ENCODE measurements around the gene ATP5F1A.

Gene ATP5F1A

DNA sequence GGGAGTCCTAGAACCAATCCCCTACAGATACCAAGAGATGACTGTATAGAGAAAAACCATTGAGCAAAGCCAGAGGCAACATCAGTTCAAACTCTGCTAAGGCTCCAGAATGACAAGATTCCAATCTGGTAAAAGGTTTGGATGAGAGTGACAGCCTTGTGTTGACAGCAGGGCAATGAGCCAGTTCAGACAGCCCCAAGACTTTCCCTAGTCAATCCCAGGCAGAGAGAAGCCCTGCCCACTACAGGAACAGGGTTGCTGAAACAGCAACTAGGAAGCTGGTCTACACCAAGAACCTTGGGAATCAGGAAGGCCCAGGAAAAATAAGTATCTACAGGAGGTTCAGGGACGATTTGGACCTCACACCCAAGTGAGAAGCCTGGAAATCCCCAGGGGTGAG is 29.3 kb downstream of the ATP5F1A start:
- no peak overlapping the region for H3K4me3 ChIP-seq (replicated peaks in 1 of 2; ENCODE audit: low read depth in 2 of 2, low read length in 2 of 2)
- DNase-seq (ENCODE audit: low read depth in 2 of 2) = no peak
- TF ChIP-seq, protein P1, sequence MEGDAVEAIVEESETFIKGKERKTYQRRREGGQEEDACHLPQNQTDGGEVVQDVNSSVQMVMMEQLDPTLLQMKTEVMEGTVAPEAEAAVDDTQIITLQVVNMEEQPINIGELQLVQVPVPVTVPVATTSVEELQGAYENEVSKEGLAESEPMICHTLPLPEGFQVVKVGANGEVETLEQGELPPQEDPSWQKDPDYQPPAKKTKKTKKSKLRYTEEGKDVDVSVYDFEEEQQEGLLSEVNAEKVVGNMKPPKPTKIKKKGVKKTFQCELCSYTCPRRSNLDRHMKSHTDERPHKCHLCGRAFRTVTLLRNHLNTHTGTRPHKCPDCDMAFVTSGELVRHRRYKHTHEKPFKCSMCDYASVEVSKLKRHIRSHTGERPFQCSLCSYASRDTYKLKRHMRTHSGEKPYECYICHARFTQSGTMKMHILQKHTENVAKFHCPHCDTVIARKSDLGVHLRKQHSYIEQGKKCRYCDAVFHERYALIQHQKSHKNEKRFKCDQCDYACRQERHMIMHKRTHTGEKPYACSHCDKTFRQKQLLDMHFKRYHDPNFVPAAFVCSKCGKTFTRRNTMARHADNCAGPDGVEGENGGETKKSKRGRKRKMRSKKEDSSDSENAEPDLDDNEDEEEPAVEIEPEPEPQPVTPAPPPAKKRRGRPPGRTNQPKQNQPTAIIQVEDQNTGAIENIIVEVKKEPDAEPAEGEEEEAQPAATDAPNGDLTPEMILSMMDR (IDR thresholded peaks at IDR 0.05; ENCODE audit: low read depth, low read length) = no peak

DNA sequence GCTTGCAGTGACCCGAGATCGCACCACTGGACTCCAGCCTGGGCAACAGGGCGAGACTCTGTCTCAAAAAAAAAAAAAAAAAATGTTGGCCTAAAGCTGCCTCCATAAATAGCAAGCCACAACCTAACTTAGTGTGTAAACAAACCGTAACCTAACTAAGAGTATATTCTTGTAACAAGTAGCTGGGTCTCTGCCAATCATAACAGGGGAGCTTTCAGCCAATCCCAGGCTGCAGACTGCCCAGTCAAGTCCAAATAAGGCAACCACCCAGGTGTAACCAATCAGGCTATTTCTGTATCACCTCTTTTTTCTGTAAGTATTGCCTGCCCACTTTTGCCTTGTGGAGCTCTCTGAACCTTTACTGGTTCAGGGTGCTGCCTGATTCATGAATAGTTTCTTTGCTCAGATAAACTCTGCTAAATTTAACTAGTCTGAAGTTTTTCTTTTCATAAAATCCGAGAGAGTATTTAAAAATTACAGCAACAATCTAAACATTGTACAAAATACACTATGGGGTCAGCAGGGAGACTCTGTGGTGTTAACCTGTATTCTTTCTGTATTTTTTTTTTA is 30.6 kb downstream of the ATP5F1A start:
- no peak overlapping the region for H3K4me3 ChIP-seq (replicated peaks in 1 of 2; ENCODE audit: low read depth in 2 of 2, low read length in 2 of 2)
- TF ChIP-seq, protein P1 (IDR thresholded peaks at IDR 0.05; ENCODE audit: low read depth, low read length) = no peak
- DNase-seq (ENCODE audit: low read depth in 2 of 2) = peak; percentile 22 to 69

DNA sequence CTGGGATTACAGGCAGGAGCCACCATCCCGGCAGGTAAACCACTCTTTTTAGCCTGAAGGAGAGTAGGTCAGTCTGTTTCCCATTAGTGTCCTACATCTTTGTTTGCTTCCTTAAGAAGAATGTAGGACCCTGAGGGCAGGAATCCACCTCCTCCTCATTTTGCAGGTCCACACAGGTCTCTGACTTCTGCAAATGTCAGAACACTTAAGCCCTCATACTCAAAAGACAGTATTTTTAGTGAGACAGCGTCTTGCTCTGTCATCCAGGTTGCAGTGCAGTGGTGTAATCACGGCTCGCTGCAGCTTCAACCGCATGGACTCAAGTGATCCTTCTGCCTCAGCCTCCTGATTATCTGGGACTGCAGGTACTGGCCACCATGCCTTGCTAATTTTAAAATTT is 35.3 kb downstream of the ATP5F1A start:
- no peak overlapping the region for H3K4me3 ChIP-seq (replicated peaks in 1 of 2; ENCODE audit: low read depth in 2 of 2, low read length in 2 of 2)
- TF ChIP-seq, protein P1 (IDR thresholded peaks at IDR 0.05; ENCODE audit: low read depth, low read length) = no peak
- DNase-seq (ENCODE audit: low read depth in 2 of 2) = no peak

DNA sequence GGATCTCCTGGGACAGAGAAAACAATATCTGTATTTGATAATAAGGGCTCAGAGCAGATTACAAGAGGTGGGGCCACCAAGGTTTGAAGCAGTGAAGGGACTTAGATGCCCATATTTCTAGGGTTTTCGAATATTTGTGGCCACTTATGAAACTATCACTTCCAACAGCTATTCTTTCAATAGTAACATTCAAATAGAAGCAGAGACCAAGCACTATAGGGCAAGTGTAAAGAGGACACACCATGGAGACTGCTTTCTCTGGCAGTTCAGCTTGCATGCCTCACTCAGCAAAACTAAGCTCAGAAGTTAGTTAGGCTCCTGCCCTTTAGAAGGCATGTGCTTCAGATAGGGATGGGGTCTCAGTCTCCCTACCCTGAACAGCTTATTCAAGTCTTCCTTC is 36.3 kb downstream of the ATP5F1A start:
- TF ChIP-seq, protein P1 (IDR thresholded peaks at IDR 0.05; ENCODE audit: low read depth, low read length) = no peak
- H3K4me3 ChIP-seq (replicated peaks in 1 of 2; ENCODE audit: low read depth in 2 of 2, low read length in 2 of 2) = no peak overlapping the region
- no peak for DNase-seq (ENCODE audit: low read depth in 2 of 2)

DNA sequence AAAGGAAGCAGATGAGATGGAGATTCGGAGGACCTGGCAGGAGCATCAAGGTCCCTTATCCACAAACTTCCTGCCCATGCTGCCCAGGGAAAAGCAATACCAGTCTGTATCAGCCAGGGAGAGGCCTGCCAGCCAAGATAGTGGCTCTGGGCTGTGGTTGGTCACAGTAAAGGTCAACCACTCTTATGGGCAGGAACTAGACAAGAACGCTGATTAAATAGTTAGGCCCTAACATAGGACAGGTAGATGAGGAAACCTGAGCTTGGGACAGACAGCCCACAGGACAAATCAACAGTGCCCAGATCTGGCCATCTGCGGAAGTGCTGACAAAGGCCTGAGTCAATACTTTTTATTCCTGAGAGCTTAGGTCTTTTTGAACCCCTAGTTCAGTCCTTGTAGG is 36.7 kb downstream of the ATP5F1A start:
- TF ChIP-seq, protein P1 (IDR thresholded peaks at IDR 0.05; ENCODE audit: low read depth, low read length) = no peak
- H3K4me3 ChIP-seq (replicated peaks in 1 of 2; ENCODE audit: low read depth in 2 of 2, low read length in 2 of 2) = no peak overlapping the region
- DNase-seq (ENCODE audit: low read depth in 2 of 2) = no peak

DNA sequence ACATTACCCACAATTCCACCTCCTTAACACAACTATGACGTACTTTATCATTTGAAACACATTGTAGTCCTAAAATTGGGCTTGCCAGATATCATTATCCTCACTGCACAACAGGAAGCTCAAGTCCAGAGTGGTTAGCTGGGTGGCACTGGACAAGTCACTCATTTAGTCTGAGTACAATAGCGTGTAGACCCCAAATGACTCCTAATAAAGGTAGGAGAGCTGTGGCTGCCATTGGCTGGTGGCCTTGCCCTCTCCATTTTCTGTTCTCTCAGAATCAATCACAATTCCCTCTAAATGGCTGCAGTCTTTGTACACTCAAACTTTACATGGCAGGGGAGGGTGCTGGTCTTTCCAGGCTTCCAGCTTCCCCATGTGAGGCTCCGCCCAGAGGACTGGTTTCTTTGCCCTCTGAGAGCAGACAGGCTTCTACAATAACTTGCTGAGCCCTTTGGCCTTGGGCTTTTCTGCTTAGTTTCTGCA is 37.7 kb downstream of the ATP5F1A start:
- TF ChIP-seq, protein P1 (IDR thresholded peaks at IDR 0.05; ENCODE audit: low read depth, low read length) = no peak
- DNase-seq (ENCODE audit: low read depth in 2 of 2) = no peak
- no peak overlapping the region for H3K4me3 ChIP-seq (replicated peaks in 1 of 2; ENCODE audit: low read depth in 2 of 2, low read length in 2 of 2)

DNA sequence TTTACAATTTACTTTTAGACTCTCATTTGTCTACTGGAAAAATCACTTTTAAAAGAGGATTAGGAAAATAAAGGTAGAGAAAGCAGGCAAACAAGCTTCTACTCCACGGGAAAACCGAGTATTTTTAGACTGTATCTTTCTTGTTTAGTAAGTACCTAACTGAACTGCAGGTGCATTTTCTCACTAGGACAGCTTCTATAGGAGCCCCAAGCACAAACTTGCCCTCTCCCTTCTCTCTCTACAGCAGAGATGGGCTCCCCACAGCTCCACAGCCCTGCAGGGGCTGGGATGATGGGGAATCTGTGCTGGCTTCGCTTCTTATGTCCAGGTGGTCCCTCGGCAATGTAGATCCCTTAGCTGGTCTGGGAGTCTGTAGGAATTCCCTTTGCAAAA is 42.3 kb downstream of the ATP5F1A start:
- TF ChIP-seq, protein P1 (IDR thresholded peaks at IDR 0.05; ENCODE audit: low read depth, low read length) = no peak
- no peak for DNase-seq (ENCODE audit: low read depth in 2 of 2)
- no peak overlapping the region for H3K4me3 ChIP-seq (replicated peaks in 1 of 2; ENCODE audit: low read depth in 2 of 2, low read length in 2 of 2)

Data from cardiac fibroblast (primary cell).